GM12878 (cell line): Measurements from ENCODE around the gene CIDEC. TPM values are rescaled to one million over a fixed set of nuclear protein-coding genes. Genes with fewer than 3 reads are reported as not detected.

Experiments used
- ATAC-seq: fragments of 200-7000 bp; cut with Tn5 transposase; 3 replicates; pipeline ENCODE4 v1.9.1; 2020; ENCODE audit warnings: mild to moderate bottlenecking, moderate library complexity
- BruUV-seq: library from RNA; stranded (reverse); fragments of 400-500 nt; replicated peaks from 2 replicates; lab custom pipeline; 2021; lab: Mats Ljungman, UMichigan
- CTCF ChIA-PET: fragments of 300-600 bp; sonication (Branson Sonifier 250); formaldehyde crosslinking; extraction: SDS; loops from one replicate; lab custom pipeline; 2021; ENCODE audit warnings: inconsistent platforms; lab: Yijun Ruan, JAX
- POLR2A ChIA-PET: fragments of 350-600 bp; formaldehyde crosslinking; extraction: SDS; loops from one replicate; lab custom pipeline; 2021; ENCODE audit warnings: inconsistent platforms; lab: Charles Lee
- RAD21 ChIA-PET: fragments of 300-600 bp; sonication (Branson Sonifier 250); formaldehyde crosslinking; loops from one replicate; lab custom pipeline; 2023; ENCODE audit warnings: antibody characterized with exemption; ENCODE audit not compliant: unreplicated experiment; lab: Charles Lee
- SMC1A ChIA-PET: fragments of 300-600 bp; sonication (Branson Sonifier 250); formaldehyde crosslinking; loops from one replicate; lab custom pipeline; 2023; ENCODE audit not compliant: unreplicated experiment, uncharacterized antibody; lab: Charles Lee
- DNase-seq: peaks from one replicate; pipeline ENCODE4 v3.0.0-alpha.2; 2011; ENCODE audit warnings: low read depth, low spot score
- FAIRE-seq: peaks from 3 replicates; lab custom pipeline; 2011; peaks lifted over from hg19 to GRCh38; lab: Jason Lieb, UNC
- H2AFZ ChIP-seq: 2 replicates; pipeline ENCODE4 v1.6.0; 2011; ENCODE audit warnings: low read depth, low read length, control low read depth; ENCODE audit not compliant: control insufficient read depth
- H3K27ac ChIP-seq: 2 replicates; pipeline ENCODE4 v1.5.1; 2011; ENCODE audit warnings: control low read depth; ENCODE audit not compliant: control insufficient read depth, insufficient read depth
- H3K27me3 ChIP-seq, 2 experiments: replicated peaks in 1 of 2; 2 replicates each; pipeline versions ENCODE4 v1.6.0 to v1.6.1; 2011; ENCODE audit warnings: low read length in 1 of 2; ENCODE audit not compliant: control insufficient read depth in 2 of 2, insufficient read depth in 2 of 2
- H3K36me3 ChIP-seq, 2 experiments: 2 replicates each; pipeline ENCODE4 v1.5.1; 2011; ENCODE audit warnings: low read length in 1 of 2; ENCODE audit not compliant: control insufficient read depth in 2 of 2, insufficient read depth in 2 of 2
- H3K4me1 ChIP-seq: 2 replicates; pipeline ENCODE4 v1.6.1; 2011; ENCODE audit warnings: mild to moderate bottlenecking, low read length, moderate library complexity, mixed read lengths; ENCODE audit not compliant: control insufficient read depth, insufficient read depth
- H3K4me2 ChIP-seq: 2 replicates; pipeline ENCODE4 v1.6.0; 2011; ENCODE audit warnings: control low read depth; ENCODE audit not compliant: control insufficient read depth, insufficient read depth
- H3K4me3 ChIP-seq: fragments of 200-600 bp; sonication (generic); 2 replicates; pipeline ENCODE4 v1.5.1; 2016
- H3K79me2 ChIP-seq: 2 replicates; pipeline ENCODE4 v1.6.0; 2011; ENCODE audit warnings: low read length; ENCODE audit not compliant: control insufficient read depth, insufficient read depth
- H3K9ac ChIP-seq: 2 replicates; pipeline ENCODE4 v1.8.0; 2011; ENCODE audit warnings: low read length, control low read depth, mixed read lengths; ENCODE audit not compliant: control insufficient read depth, insufficient read depth
- H3K9me3 ChIP-seq: replicated peaks from 3 replicates; pipeline ENCODE4 v1.5.1; 2011; ENCODE audit warnings: mild to moderate bottlenecking, low read length; ENCODE audit not compliant: control insufficient read depth, insufficient read depth
- H4K20me1 ChIP-seq: 2 replicates; pipeline ENCODE4 v1.6.0; 2011; ENCODE audit not compliant: control insufficient read depth, insufficient read depth
- ASH2L ChIP-seq: fragments of 300-600, 200-600 bp; sonication (generic); IDR thresholded peaks from 2 replicates; pipeline ENCODE4 v1.6.1; 2017; ENCODE audit warnings: low read depth, mild to moderate bottlenecking, borderline replicate concordance
- CEBPB ChIP-seq, 2 experiments: fragments of 150-350 bp in 1 of 2; IDR thresholded peaks; 2 replicates each; pipeline ENCODE4 v1.6.1; 2012 to 2014; ENCODE audit warnings: low read depth in 2 of 2, low read length in 2 of 2, borderline replicate concordance in 1 of 2, inconsistent platforms in 1 of 2
- NFYB ChIP-seq: IDR thresholded peaks from 2 replicates; pipeline ENCODE4 v1.6.1; 2011; ENCODE audit warnings: low read depth, mild to moderate bottlenecking, low read length, improper control_type of control experiment, moderate library complexity; ENCODE audit not compliant: insufficient read depth
- SMC3 ChIP-seq: IDR thresholded peaks from 2 replicates; pipeline ENCODE4 v1.6.1; 2011; ENCODE audit warnings: low read length, improper control_type of control experiment, borderline replicate concordance
- WGBS: methylation state at CpG from one replicate; pipeline ENCODE4 v1.1.6; 2016; ENCODE audit warnings: low lambda C conversion rate; ENCODE audit not compliant: insufficient replicate concordance, insufficient coverage; ENCODE audit errors: missing lambda C conversion rate; 5-methylcytosine and 5-hydroxymethylcytosine counted together
- in situ Hi-C: fragments of 300-500 bp; cut with MboI; formaldehyde crosslinking; loops from 9 replicates; pipeline ENCODE4 v1.14.3; 2018; ENCODE audit warnings: mixed read lengths
- intact Hi-C: fragments of 100-400 bp; cut with micrococcal nuclease; formaldehyde crosslinking; loops from one replicate; pipeline ENCODE4 v1.14.2; 2022; ENCODE audit not compliant: unreplicated experiment
- polyA plus RNA-seq, 11 experiments: library from polyadenylated mRNA; depleted of rRNA in 4 of 11; unstranded in 6 of 11; stranded (reverse) in 5 of 11; fragments of >200 nt; fragmentation: Nextera tagmentation in 4 of 11; fragmentation: Illumina TruSeq in 1 of 11; extraction: Ambion mirVana in 4 of 11; extraction: Trizol in 1 of 11; gene quantifications; 1 replicate in 1 of 11; 2 replicates in 10 of 11; pipeline versions ENCODE4 v1.2.1 to v1.2.3, GENCODE V29; 2011 to 2016; ENCODE audit warnings: inconsistent platforms in 2 of 11, missing spikeins in 2 of 11, low read depth in 1 of 11
- total RNA-seq, 4 experiments: library from RNA; depleted of rRNA in 3 of 4; stranded (reverse); fragments of >200 nt in 3 of 4; fragmentation: Illumina TruSeq in 1 of 4; extraction: Trizol in 1 of 4; gene quantifications; 2 replicates each; pipeline versions ENCODE4 v1.2.1 to v1.2.3, GENCODE V29; 2013 to 2021
- TF ChIP-seq, protein P1 (sequence below): fragments of 450-650 bp; formaldehyde crosslinking; IDR thresholded peaks from 2 replicates; pipeline ENCODE4 v1.4.0; 2020; ENCODE audit warnings: mild to moderate bottlenecking, moderate library complexity
- TF ChIP-seq, protein P2 (sequence below): IDR thresholded peaks from 2 replicates; pipeline ENCODE4 v1.6.1; 2011; ENCODE audit warnings: low read depth, low read length, improper control_type of control experiment, borderline replicate concordance

Gene CIDEC
- total and polyA plus RNA-seq, 10 of the 15 experiments (the other 5 are each of a cell fraction or from before 2014, with no cell fraction given), result 0.10 to 0.49 TPM; not detected in 8

DNA sequence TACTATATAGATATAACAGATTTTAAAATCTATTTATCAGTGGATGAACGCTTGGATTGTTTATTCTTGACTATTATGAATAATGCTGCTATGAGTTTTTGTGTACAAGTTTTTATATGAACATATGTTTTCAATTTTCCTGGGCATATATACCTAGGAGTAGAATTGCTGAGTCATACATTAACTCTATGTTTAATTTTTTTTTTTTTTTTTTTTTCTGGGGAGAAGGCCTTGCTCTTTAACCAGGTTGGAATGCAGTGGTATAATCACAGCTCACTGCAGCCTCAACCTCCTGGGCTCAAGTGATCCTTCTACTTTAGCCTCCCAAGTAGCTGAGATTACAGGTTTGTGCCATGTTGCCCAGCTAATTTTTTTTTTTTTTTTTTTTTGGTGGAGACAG lies 9.1 kb downstream of the CIDEC start:
- no peaks in the 10 kb centered on the region for H3K4me1 ChIP-seq
- no peak for FAIRE-seq
- H2AFZ ChIP-seq, result no peak overlapping the region
- H3K9me3 ChIP-seq, result no peaks in the 10 kb centered on the region
- POLR2A ChIA-PET, result no interaction called here
- H3K36me3 ChIP-seq, result no peaks in the 10 kb centered on the region
- WGBS, result 36% methylated on average over 1 of the region's 1 CpG
- CTCF ChIA-PET, result interaction anchor here (1.0 kb wide), 1 partner anchor 13 kb away, joined by 3 read pairs; no protein-coding TSS in a partner anchor
- DNase-seq, result no peak
- no peak overlapping the region for H3K4me3 ChIP-seq
- no TSS peak for BruUV-seq
- TF ChIP-seq SMC3 (no peak), CEBPB (IDR thresholded peaks at IDR 0.05; ENCODE audit: borderline replicate concordance in 1 of 2, low read depth in 2 of 2, low read length in 2 of 2) (no peak), NFYB (no peak), ASH2L (no peak)
- TF ChIP-seq, protein P1, sequence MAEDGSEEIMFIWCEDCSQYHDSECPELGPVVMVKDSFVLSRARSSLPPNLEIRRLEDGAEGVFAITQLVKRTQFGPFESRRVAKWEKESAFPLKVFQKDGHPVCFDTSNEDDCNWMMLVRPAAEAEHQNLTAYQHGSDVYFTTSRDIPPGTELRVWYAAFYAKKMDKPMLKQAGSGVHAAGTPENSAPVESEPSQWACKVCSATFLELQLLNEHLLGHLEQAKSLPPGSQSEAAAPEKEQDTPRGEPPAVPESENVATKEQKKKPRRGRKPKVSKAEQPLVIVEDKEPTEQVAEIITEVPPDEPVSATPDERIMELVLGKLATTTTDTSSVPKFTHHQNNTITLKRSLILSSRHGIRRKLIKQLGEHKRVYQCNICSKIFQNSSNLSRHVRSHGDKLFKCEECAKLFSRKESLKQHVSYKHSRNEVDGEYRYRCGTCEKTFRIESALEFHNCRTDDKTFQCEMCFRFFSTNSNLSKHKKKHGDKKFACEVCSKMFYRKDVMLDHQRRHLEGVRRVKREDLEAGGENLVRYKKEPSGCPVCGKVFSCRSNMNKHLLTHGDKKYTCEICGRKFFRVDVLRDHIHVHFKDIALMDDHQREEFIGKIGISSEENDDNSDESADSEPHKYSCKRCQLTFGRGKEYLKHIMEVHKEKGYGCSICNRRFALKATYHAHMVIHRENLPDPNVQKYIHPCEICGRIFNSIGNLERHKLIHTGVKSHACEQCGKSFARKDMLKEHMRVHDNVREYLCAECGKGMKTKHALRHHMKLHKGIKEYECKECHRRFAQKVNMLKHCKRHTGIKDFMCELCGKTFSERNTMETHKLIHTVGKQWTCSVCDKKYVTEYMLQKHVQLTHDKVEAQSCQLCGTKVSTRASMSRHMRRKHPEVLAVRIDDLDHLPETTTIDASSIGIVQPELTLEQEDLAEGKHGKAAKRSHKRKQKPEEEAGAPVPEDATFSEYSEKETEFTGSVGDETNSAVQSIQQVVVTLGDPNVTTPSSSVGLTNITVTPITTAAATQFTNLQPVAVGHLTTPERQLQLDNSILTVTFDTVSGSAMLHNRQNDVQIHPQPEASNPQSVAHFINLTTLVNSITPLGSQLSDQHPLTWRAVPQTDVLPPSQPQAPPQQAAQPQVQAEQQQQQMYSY (CRISPR knock-in tag), result no peak
- TF ChIP-seq, protein P2, sequence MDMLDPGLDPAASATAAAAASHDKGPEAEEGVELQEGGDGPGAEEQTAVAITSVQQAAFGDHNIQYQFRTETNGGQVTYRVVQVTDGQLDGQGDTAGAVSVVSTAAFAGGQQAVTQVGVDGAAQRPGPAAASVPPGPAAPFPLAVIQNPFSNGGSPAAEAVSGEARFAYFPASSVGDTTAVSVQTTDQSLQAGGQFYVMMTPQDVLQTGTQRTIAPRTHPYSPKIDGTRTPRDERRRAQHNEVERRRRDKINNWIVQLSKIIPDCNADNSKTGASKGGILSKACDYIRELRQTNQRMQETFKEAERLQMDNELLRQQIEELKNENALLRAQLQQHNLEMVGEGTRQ, result no peak
- H3K9ac ChIP-seq, result no peak overlapping the region
- H3K79me2 ChIP-seq, result no peaks in the 10 kb centered on the region
- intact Hi-C loops, result no loop called here
- no peak overlapping the region for H3K4me2 ChIP-seq
- SMC1A ChIA-PET, result interaction anchor here (0.5 kb wide), 1 partner anchor 118 kb away, joined by 3 read pairs; no protein-coding TSS in a partner anchor
- RAD21 ChIA-PET, result no interaction called here
- no peaks in the 10 kb centered on the region for H4K20me1 ChIP-seq
- in situ Hi-C loops, result no loop called here
- no peak overlapping the region for H3K27ac ChIP-seq
- no peaks in the 10 kb centered on the region for H3K27me3 ChIP-seq
- no peak for ATAC-seq
